Measurements from ENCODE around the gene TMEM184C.

Gene TMEM184C

GRCh38 chr4:147620315-147620714 is 3.1 kb downstream of the TMEM184C start:
- DNase-seq = peak in 2 of 3 donors; percentile 9 to 12
- WGBS (ENCODE audit: insufficient coverage) = 95% methylated on average over 2 of the region's 2 CpGs
- Histone ChIP-seq H3K36me3 (ENCODE audit: control insufficient read depth in 4 of 4, insufficient read depth in 4 of 4, low read length in 3 of 4) (peaks cover 8 to 26% (median 17%) of the 10 kb centered on the region in 4 experiments), H3K27ac (ENCODE audit: insufficient read depth in 1 of 2, low read depth in 1 of 2, low read length in 2 of 2, poor library complexity in 1 of 2, severe bottlenecking in 2 of 2) (no peak overlapping the region), H3K4me3 (ENCODE audit: control insufficient read depth in 1 of 7, extremely low read depth in 1 of 7, insufficient read depth in 4 of 7, low read depth in 2 of 7, low read length in 6 of 7) (peak overlapping the region in 1 of 7 experiments; percentile 12), H3K4me1 (ENCODE audit: control extremely low read depth in 1 of 4, control insufficient read depth in 4 of 4, insufficient read depth in 4 of 4, low read length in 3 of 4) (peaks cover 11 to 31% (median 17%) of the 10 kb centered on the region in 4 experiments), H3K27me3 (replicated peaks in 2 of 5; ENCODE audit: control insufficient read depth in 4 of 5, insufficient read depth in 5 of 5, low read length in 4 of 5) (no peaks in the 10 kb centered on the region), H3K9me3 (ENCODE audit: control extremely low read depth in 1 of 5, control insufficient read depth in 4 of 5, insufficient read depth in 2 of 5, low read depth in 1 of 5, low read length in 4 of 5) (no peaks in the 10 kb centered on the region)
- POLR2A ChIA-PET = no interaction called here
- CTCF ChIA-PET = interaction anchor here (0.8 kb wide), 1 partner anchor 24 kb away, joined by 3 read pairs; no protein-coding TSS in a partner anchor

- Histone ChIP-seq H3K4me3 (ENCODE audit: control insufficient read depth in 1 of 7, extremely low read depth in 1 of 7, insufficient read depth in 4 of 7, low read depth in 2 of 7, low read length in 6 of 7) (no peak overlapping the region), H3K27ac (ENCODE audit: insufficient read depth in 1 of 2, low read depth in 1 of 2, low read length in 2 of 2, poor library complexity in 1 of 2, severe bottlenecking in 2 of 2) (no peak overlapping the region), H3K36me3 (ENCODE audit: control insufficient read depth in 4 of 4, insufficient read depth in 4 of 4, low read length in 3 of 4) (peaks cover 11 to 73% (median 31%) of the 10 kb centered on the region in 4 experiments), H3K9me3 (ENCODE audit: control extremely low read depth in 1 of 5, control insufficient read depth in 4 of 5, insufficient read depth in 2 of 5, low read depth in 1 of 5, low read length in 4 of 5) (no peaks in the 10 kb centered on the region), H3K27me3 (replicated peaks in 2 of 5; ENCODE audit: control insufficient read depth in 4 of 5, insufficient read depth in 5 of 5, low read length in 4 of 5) (no peaks in the 10 kb centered on the region), H3K4me1 (ENCODE audit: control extremely low read depth in 1 of 4, control insufficient read depth in 4 of 4, insufficient read depth in 4 of 4, low read length in 3 of 4) (peaks cover 0 to 5% (median 3%) of the 10 kb centered on the region in 4 experiments)
- no peak for DNase-seq
- ChIA-PET CTCF (no interaction called here), POLR2A (interaction anchor here (0.5 kb wide), 1 partner anchor 596 kb away, joined by 3 read pairs; no protein-coding TSS in a partner anchor)
- WGBS (ENCODE audit: insufficient coverage) = 100% methylated on average over 4 of the region's 6 CpGs
Measured at GRCh38 chr4:147625733-147626132, 8.5 kb downstream of the TMEM184C start.

- Histone ChIP-seq H3K27ac (ENCODE audit: insufficient read depth in 1 of 2, low read depth in 1 of 2, low read length in 2 of 2, poor library complexity in 1 of 2, severe bottlenecking in 2 of 2) (no peak overlapping the region), H3K4me1 (ENCODE audit: control extremely low read depth in 1 of 4, control insufficient read depth in 4 of 4, insufficient read depth in 4 of 4, low read length in 3 of 4) (no peaks in the 10 kb centered on the region), H3K4me3 (ENCODE audit: control insufficient read depth in 1 of 7, extremely low read depth in 1 of 7, insufficient read depth in 4 of 7, low read depth in 2 of 7, low read length in 6 of 7) (no peak overlapping the region), H3K9me3 (ENCODE audit: control extremely low read depth in 1 of 5, control insufficient read depth in 4 of 5, insufficient read depth in 2 of 5, low read depth in 1 of 5, low read length in 4 of 5) (no peaks in the 10 kb centered on the region), H3K36me3 (ENCODE audit: control insufficient read depth in 4 of 4, insufficient read depth in 4 of 4, low read length in 3 of 4) (peaks cover 14 to 82% (median 33%) of the 10 kb centered on the region in 4 experiments), H3K27me3 (replicated peaks in 2 of 5; ENCODE audit: control insufficient read depth in 4 of 5, insufficient read depth in 5 of 5, low read length in 4 of 5) (no peaks in the 10 kb centered on the region)
- ChIA-PET CTCF (interaction anchor here (1.3 kb wide), 1 partner anchor 11 kb away, joined by 3 read pairs; no protein-coding TSS in a partner anchor), POLR2A (no interaction called here)
- 100% methylated on average over 3 of the region's 4 CpGs for WGBS (ENCODE audit: insufficient coverage)
- no peak for DNase-seq
Measured at GRCh38 chr4:147626903-147627302, 9.7 kb downstream of the TMEM184C start.

GRCh38 chr4:147628415-147628814 is 11.2 kb downstream of the TMEM184C start:
- ChIA-PET POLR2A (no interaction called here), CTCF (interaction anchor here (0.6 kb wide), 1 partner anchor 1208 kb away, joined by 3 read pairs; no protein-coding TSS in a partner anchor)
- Histone ChIP-seq H3K4me1 (ENCODE audit: control extremely low read depth in 1 of 4, control insufficient read depth in 4 of 4, insufficient read depth in 4 of 4, low read length in 3 of 4) (no peaks in the 10 kb centered on the region), H3K27ac (ENCODE audit: insufficient read depth in 1 of 2, low read depth in 1 of 2, low read length in 2 of 2, poor library complexity in 1 of 2, severe bottlenecking in 2 of 2) (no peak overlapping the region), H3K9me3 (ENCODE audit: control extremely low read depth in 1 of 5, control insufficient read depth in 4 of 5, insufficient read depth in 2 of 5, low read depth in 1 of 5, low read length in 4 of 5) (no peaks in the 10 kb centered on the region), H3K27me3 (replicated peaks in 2 of 5; ENCODE audit: control insufficient read depth in 4 of 5, insufficient read depth in 5 of 5, low read length in 4 of 5) (no peaks in the 10 kb centered on the region), H3K4me3 (ENCODE audit: control insufficient read depth in 1 of 7, extremely low read depth in 1 of 7, insufficient read depth in 4 of 7, low read depth in 2 of 7, low read length in 6 of 7) (no peak overlapping the region), H3K36me3 (ENCODE audit: control insufficient read depth in 4 of 4, insufficient read depth in 4 of 4, low read length in 3 of 4) (peaks cover 16 to 82% (median 38%) of the 10 kb centered on the region in 4 experiments)
- WGBS (ENCODE audit: insufficient coverage) = no CpG with 5 or more reads among the region's 3 CpGs
- DNase-seq = no peak

GRCh38 chr4:147629783-147630730 is 12.9 kb downstream of the TMEM184C start:
- POLR2A ChIA-PET = no interaction called here
- Histone ChIP-seq H3K27me3 (replicated peaks in 2 of 5; ENCODE audit: control insufficient read depth in 4 of 5, insufficient read depth in 5 of 5, low read length in 4 of 5) (no peaks in the 10 kb centered on the region), H3K27ac (ENCODE audit: insufficient read depth in 1 of 2, low read depth in 1 of 2, low read length in 2 of 2, poor library complexity in 1 of 2, severe bottlenecking in 2 of 2) (no peak overlapping the region), H3K4me1 (ENCODE audit: control extremely low read depth in 1 of 4, control insufficient read depth in 4 of 4, insufficient read depth in 4 of 4, low read length in 3 of 4) (no peaks in the 10 kb centered on the region), H3K4me3 (ENCODE audit: control insufficient read depth in 1 of 7, extremely low read depth in 1 of 7, insufficient read depth in 4 of 7, low read depth in 2 of 7, low read length in 6 of 7) (no peak overlapping the region), H3K36me3 (ENCODE audit: control insufficient read depth in 4 of 4, insufficient read depth in 4 of 4, low read length in 3 of 4) (peaks cover 18 to 87% (median 43%) of the 10 kb centered on the region in 4 experiments), H3K9me3 (ENCODE audit: control extremely low read depth in 1 of 5, control insufficient read depth in 4 of 5, insufficient read depth in 2 of 5, low read depth in 1 of 5, low read length in 4 of 5) (no peaks in the 10 kb centered on the region)
- CTCF ChIA-PET = interaction anchor here (1.7 kb wide), 1 partner anchor 13 kb away, joined by 4 read pairs; the partner anchor contains the start of gene TMEM184C
- WGBS (ENCODE audit: insufficient coverage) = no CpG with 5 or more reads among the region's 1 CpG
- no peak for DNase-seq

- POLR2A ChIA-PET = no interaction called here
- Histone ChIP-seq H3K27ac (ENCODE audit: insufficient read depth in 1 of 2, low read depth in 1 of 2, low read length in 2 of 2, poor library complexity in 1 of 2, severe bottlenecking in 2 of 2) (no peak overlapping the region), H3K4me3 (ENCODE audit: control insufficient read depth in 1 of 7, extremely low read depth in 1 of 7, insufficient read depth in 4 of 7, low read depth in 2 of 7, low read length in 6 of 7) (no peak overlapping the region), H3K36me3 (ENCODE audit: control insufficient read depth in 4 of 4, insufficient read depth in 4 of 4, low read length in 3 of 4) (peaks cover 20 to 82% (median 46%) of the 10 kb centered on the region in 4 experiments), H3K9me3 (ENCODE audit: control extremely low read depth in 1 of 5, control insufficient read depth in 4 of 5, insufficient read depth in 2 of 5, low read depth in 1 of 5, low read length in 4 of 5) (no peaks in the 10 kb centered on the region), H3K4me1 (ENCODE audit: control extremely low read depth in 1 of 4, control insufficient read depth in 4 of 4, insufficient read depth in 4 of 4, low read length in 3 of 4) (no peaks in the 10 kb centered on the region), H3K27me3 (replicated peaks in 2 of 5; ENCODE audit: control insufficient read depth in 4 of 5, insufficient read depth in 5 of 5, low read length in 4 of 5) (no peaks in the 10 kb centered on the region)
- CTCF ChIA-PET = interaction anchor here (0.6 to 1.6 kb wide), 2 partner anchors 8 to 212 kb away, joined by 3 to 4 read pairs; no protein-coding TSS in a partner anchor
- 100% methylated on average over 1 of the region's 3 CpGs for WGBS (ENCODE audit: insufficient coverage)
- no peak for DNase-seq
Measured at GRCh38 chr4:147633113-147633512, 15.9 kb downstream of the TMEM184C start.

GRCh38 chr4:147633643-147634042 is 16.4 kb downstream of the TMEM184C start:
- Histone ChIP-seq H3K27me3 (replicated peaks in 2 of 5; ENCODE audit: control insufficient read depth in 4 of 5, insufficient read depth in 5 of 5, low read length in 4 of 5) (no peaks in the 10 kb centered on the region), H3K4me3 (ENCODE audit: control insufficient read depth in 1 of 7, extremely low read depth in 1 of 7, insufficient read depth in 4 of 7, low read depth in 2 of 7, low read length in 6 of 7) (no peak overlapping the region), H3K9me3 (ENCODE audit: control extremely low read depth in 1 of 5, control insufficient read depth in 4 of 5, insufficient read depth in 2 of 5, low read depth in 1 of 5, low read length in 4 of 5) (no peaks in the 10 kb centered on the region), H3K27ac (ENCODE audit: insufficient read depth in 1 of 2, low read depth in 1 of 2, low read length in 2 of 2, poor library complexity in 1 of 2, severe bottlenecking in 2 of 2) (no peak overlapping the region), H3K36me3 (ENCODE audit: control insufficient read depth in 4 of 4, insufficient read depth in 4 of 4, low read length in 3 of 4) (peaks cover 23 to 81% (median 50%) of the 10 kb centered on the region in 4 experiments), H3K4me1 (ENCODE audit: control extremely low read depth in 1 of 4, control insufficient read depth in 4 of 4, insufficient read depth in 4 of 4, low read length in 3 of 4) (no peaks in the 10 kb centered on the region)
- no peak for DNase-seq
- ChIA-PET POLR2A (no interaction called here), CTCF (interaction anchor here (0.6 to 1.6 kb wide), 2 partner anchors 9 to 211 kb away, joined by 3 to 4 read pairs; no protein-coding TSS in a partner anchor)
- WGBS (ENCODE audit: insufficient coverage) = no CpG with 5 or more reads among the region's 1 CpG

Measured in common myeloid progenitor, CD34-positive (primary cell).